Lower leg skin (tissue), 3 donors: ENCODE results near the gene FSTL5.

Source experiments
- POLR2A ChIP-seq, 2 donors: fragments of 450-650 bp; IDR thresholded peaks; one replicate each; pipeline ENCODE4 v1.6.1; 2016 to 2017; ENCODE audit warnings: antibody characterized with exemption in 2 of 2, mild to moderate bottlenecking in 1 of 2, moderate library complexity in 1 of 2
- TF ChIP-seq, protein P1 (sequence below), 3 donors: fragments of 450-650 bp; IDR thresholded peaks; one replicate each; pipeline ENCODE4 v1.5.1; 2016; ENCODE audit warnings: antibody characterized with exemption in 3 of 3, mild to moderate bottlenecking in 3 of 3, moderate library complexity in 2 of 3

- TF ChIP-seq, protein P1, sequence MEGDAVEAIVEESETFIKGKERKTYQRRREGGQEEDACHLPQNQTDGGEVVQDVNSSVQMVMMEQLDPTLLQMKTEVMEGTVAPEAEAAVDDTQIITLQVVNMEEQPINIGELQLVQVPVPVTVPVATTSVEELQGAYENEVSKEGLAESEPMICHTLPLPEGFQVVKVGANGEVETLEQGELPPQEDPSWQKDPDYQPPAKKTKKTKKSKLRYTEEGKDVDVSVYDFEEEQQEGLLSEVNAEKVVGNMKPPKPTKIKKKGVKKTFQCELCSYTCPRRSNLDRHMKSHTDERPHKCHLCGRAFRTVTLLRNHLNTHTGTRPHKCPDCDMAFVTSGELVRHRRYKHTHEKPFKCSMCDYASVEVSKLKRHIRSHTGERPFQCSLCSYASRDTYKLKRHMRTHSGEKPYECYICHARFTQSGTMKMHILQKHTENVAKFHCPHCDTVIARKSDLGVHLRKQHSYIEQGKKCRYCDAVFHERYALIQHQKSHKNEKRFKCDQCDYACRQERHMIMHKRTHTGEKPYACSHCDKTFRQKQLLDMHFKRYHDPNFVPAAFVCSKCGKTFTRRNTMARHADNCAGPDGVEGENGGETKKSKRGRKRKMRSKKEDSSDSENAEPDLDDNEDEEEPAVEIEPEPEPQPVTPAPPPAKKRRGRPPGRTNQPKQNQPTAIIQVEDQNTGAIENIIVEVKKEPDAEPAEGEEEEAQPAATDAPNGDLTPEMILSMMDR (IDR thresholded peaks at IDR 0.05), result no peak
- TF ChIP-seq POLR2A (IDR thresholded peaks at IDR 0.05), result no peak
Measured at GRCh38 chr4:161931089-161931488, 232.7 kb downstream of the FSTL5 start.
